Body of pancreas (tissue), 4 donors: ENCODE results near the gene ZNF341. TPM values are rescaled to one million over a fixed set of nuclear protein-coding genes. Genes with fewer than 3 reads are reported as not detected.

ENCODE experiments used
- ATAC-seq: fragments of 150-250 bp; one replicate; pipeline ENCODE4 v1.9.1; 2016
- DNase-seq, 4 donors: peaks; one replicate each; pipeline ENCODE4 v3.0.0-alpha.2; 2019
- H3K27ac ChIP-seq, 4 donors: fragments of 200-600 bp; sonication (generic); 1 replicate in 3 of 4; 2 replicates in 1 of 4; pipeline versions ENCODE4 v1.5.1 to v1.6.1; 2016 to 2019; ENCODE audit warnings: mild to moderate bottlenecking in 1 of 4, mixed read lengths in 1 of 4, moderate library complexity in 1 of 4
- H3K27me3 ChIP-seq, 2 donors: fragments of 200-600 bp; sonication (generic); one replicate each; pipeline ENCODE4 v1.6.0; 2016; ENCODE audit warnings: mild to moderate bottlenecking in 1 of 2
- H3K36me3 ChIP-seq, 2 donors: fragments of 200-600 bp; sonication (generic); replicated peaks in 1 of 2; 2 replicates each; pipeline ENCODE4 v1.5.1; 2016; ENCODE audit warnings: low read depth in 2 of 2; ENCODE audit not compliant: insufficient read depth in 1 of 2
- H3K4me1 ChIP-seq: fragments of 200-600 bp; sonication (generic); one replicate; pipeline ENCODE4 v1.6.0; 2016
- H3K4me3 ChIP-seq, 2 donors: fragments of 200-600 bp; sonication (generic); 1 replicate in 1 of 2; 2 replicates in 1 of 2; pipeline ENCODE4 v1.5.1; 2016 to 2019
- H3K9me3 ChIP-seq, 3 donors: fragments of 200-600 bp; sonication (generic); 1 replicate in 2 of 3; 2 replicates in 1 of 3; pipeline ENCODE4 v1.5.1; 2016
- POLR2A ChIP-seq, 3 donors: fragments of 450-650 bp; IDR thresholded peaks; one replicate each; pipeline ENCODE4 v1.6.1; 2016; ENCODE audit warnings: antibody characterized with exemption in 3 of 3, mild to moderate bottlenecking in 2 of 3
- WGBS, 2 donors: methylation state at CpG; one replicate each; pipeline ENCODE4 v1.1.5; 2017; 5-methylcytosine and 5-hydroxymethylcytosine counted together
- intact Hi-C: fragments of 100-400 bp; cut with DNase I; formaldehyde crosslinking; loops from one replicate; pipeline ENCODE4 v1.15.1; 2023
- total RNA-seq, 2 donors: library from RNA; depleted of rRNA; stranded (reverse); fragments of >200 nt; gene quantifications; one replicate each; pipeline ENCODE4 v1.1.0, GENCODE V29; 2016
- TF ChIP-seq, protein P1 (sequence below), 7 experiments: fragments of 450-650 bp in 4 of 7; fragments of 200-600 bp in 3 of 7; sonication (generic) in 3 of 7; IDR thresholded peaks; one replicate each; pipeline ENCODE4 v1.5.1; 2016 to 2019; ENCODE audit warnings: antibody characterized with exemption in 7 of 7

The ZNF341 gene
- total RNA-seq, 2 donors from 2014 or later: 0.33 to 0.78 TPM

DNA sequence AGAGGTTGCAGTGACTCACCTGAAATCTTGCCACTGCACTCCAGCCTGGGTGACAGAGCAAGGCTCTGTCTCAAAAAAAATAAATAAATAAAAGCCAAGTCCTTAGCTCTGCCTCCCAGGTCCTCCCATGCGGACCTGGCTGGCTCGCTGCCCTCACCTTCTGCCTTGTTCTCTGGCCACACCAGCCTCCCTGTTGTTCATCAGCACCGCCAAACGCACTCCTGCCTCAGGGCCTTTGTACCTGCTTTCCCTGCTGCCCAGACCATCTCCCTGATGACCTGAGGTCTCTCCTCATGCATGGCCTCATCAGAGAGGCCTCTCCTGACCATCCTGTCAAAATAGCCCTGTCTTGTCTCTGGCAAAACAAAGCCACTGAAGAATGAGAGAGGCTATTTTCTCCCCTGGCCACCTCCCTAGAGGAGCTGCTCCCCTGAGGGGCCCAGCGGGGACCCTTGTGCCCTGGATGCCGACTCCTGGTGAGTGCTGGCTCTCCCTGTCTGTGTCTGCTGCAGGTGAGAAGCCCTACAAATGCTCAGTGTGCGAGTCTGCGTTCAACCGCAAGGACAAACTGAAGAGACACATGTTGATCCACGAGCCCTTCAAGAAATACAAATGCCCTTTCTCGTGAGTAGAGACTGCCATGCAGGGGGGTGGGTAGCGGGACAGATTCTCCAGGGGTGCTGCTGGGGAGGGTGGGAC, 56.7 kb downstream of the ZNF341 start:
- no peak for TF ChIP-seq POLR2A (IDR thresholded peaks at IDR 0.05)
- TF ChIP-seq, protein P1, sequence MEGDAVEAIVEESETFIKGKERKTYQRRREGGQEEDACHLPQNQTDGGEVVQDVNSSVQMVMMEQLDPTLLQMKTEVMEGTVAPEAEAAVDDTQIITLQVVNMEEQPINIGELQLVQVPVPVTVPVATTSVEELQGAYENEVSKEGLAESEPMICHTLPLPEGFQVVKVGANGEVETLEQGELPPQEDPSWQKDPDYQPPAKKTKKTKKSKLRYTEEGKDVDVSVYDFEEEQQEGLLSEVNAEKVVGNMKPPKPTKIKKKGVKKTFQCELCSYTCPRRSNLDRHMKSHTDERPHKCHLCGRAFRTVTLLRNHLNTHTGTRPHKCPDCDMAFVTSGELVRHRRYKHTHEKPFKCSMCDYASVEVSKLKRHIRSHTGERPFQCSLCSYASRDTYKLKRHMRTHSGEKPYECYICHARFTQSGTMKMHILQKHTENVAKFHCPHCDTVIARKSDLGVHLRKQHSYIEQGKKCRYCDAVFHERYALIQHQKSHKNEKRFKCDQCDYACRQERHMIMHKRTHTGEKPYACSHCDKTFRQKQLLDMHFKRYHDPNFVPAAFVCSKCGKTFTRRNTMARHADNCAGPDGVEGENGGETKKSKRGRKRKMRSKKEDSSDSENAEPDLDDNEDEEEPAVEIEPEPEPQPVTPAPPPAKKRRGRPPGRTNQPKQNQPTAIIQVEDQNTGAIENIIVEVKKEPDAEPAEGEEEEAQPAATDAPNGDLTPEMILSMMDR (IDR thresholded peaks at IDR 0.05): no peak
- 96% methylated on average over 12 of the region's 12 CpGs for WGBS, 2 donors
- Histone ChIP-seq H3K9me3 (no peaks in the 10 kb centered on the region), H3K36me3 (no peaks in the 10 kb centered on the region), H3K4me3 (no peak overlapping the region), H3K27me3 (no peaks in the 10 kb centered on the region), H3K27ac (no peak overlapping the region), H3K4me1 (peaks cover 31% of the 10 kb centered on the region)
- no peak for ATAC-seq
- intact Hi-C loops: no loop called here
- peak in 1 of 4 donors; percentile 45 for DNase-seq

DNA sequence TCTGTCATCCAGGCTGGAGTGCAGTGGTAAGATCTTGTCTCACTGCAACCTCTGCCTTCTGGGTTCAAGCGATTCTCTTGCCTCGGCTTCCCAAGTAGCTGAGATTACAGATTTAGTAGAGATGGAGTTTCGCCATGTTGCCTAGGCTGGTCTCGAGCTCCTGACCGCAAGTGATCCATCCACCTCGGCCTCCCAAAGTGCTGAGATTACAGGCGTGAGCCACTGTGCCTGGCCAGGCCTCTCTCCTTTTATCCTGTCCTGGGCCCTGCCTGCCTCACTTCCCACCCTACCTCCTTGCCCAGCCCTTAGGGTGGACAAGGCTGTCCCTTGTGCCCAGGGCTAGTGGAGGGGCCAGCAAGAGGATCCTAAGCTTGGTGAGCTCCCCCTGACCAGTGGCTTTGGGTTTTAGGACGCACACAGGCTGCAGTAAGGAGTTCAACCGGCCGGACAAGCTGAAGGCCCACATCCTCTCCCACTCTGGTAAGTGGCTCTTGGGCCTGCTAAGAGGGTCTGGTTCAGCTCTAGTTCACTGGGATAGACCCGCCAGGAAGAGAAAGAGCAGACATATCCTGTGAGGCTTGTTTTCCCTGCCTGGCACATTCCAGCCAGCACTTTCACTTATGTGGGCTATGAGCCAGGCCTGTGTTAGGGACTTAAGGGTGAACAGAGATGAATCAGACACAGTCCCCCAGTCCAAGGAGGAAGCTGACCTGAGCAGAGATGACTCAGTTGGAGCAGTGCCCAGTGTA, 57.5 kb downstream of the ZNF341 start:
- intact Hi-C loops: no loop called here
- Histone ChIP-seq H3K9me3 (no peaks in the 10 kb centered on the region), H3K4me1 (peaks cover 39% of the 10 kb centered on the region), H3K27ac (peak overlapping the region; percentile 38 to 77 (median 64)), H3K36me3 (no peaks in the 10 kb centered on the region), H3K27me3 (no peaks in the 10 kb centered on the region), H3K4me3 (no peak overlapping the region)
- peak; percentile 77 for ATAC-seq
- peak; percentile 56 to 95 (median 80) for DNase-seq
- TF ChIP-seq POLR2A (IDR thresholded peaks at IDR 0.05): no peak
- TF ChIP-seq, protein P1 (IDR thresholded peaks at IDR 0.05): no peak
- WGBS, 2 donors: 84 to 85% methylated on average over 11 of the region's 11 CpGs

DNA sequence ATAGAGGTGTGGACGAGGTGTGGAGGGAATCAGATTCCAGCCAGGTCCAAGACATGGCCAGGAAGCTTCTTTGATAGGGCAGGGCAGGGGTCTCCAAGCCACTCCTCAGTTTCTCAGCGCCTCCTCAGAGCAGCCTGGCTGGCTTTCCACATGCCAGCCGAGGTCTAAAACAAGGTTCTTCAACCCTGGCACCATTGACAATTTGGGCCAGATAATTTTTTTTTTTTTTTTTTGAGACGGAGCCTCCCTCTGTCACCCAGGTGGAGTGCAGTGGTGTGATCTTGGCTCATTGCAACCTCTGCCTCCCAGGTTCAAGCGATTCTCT, 58.0 kb downstream of the ZNF341 start:
- no peak overlapping the region for H3K4me3 ChIP-seq
- ATAC-seq: no peak
- intact Hi-C loops: no loop called here
- no peaks in the 10 kb centered on the region for H3K27me3 ChIP-seq
- DNase-seq: no peak
- 63 to 66% methylated on average over 5 of the region's 5 CpGs for WGBS, 2 donors
- H3K27ac ChIP-seq: peak overlapping the region in 3 of 4 donors; percentile 64 to 77 (median 65)
- H3K36me3 ChIP-seq: no peaks in the 10 kb centered on the region
- TF ChIP-seq, protein P1 (IDR thresholded peaks at IDR 0.05): no peak
- TF ChIP-seq POLR2A (IDR thresholded peaks at IDR 0.05): no peak
- H3K4me1 ChIP-seq: peaks cover 42% of the 10 kb centered on the region
- no peaks in the 10 kb centered on the region for H3K9me3 ChIP-seq

DNA sequence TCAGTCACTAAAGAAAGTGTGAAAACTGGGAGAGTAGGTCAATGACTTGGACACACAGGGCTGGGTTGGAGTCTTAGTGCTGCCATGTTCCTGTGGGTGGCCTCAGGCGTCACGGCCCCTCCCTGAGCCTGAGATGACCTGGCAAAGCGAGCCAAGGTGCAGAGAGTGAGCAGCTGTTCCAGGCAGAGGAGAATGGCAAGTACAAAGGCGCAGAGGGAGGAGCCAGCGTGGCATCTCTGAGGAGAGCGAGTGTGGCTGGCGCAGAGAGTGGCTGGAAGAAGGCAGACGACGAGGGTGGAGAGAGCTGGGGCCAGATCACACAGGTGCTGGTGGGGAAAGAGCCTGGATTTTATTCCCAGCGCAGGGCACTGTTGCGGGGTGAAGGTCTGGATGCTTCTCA, 58.8 kb downstream of the ZNF341 start:
- Histone ChIP-seq H3K4me1 (peaks cover 50% of the 10 kb centered on the region), H3K27me3 (no peaks in the 10 kb centered on the region), H3K4me3 (no peak overlapping the region), H3K9me3 (no peaks in the 10 kb centered on the region), H3K27ac (peak overlapping the region in 3 of 4 donors; percentile 62 to 77 (median 64)), H3K36me3 (no peaks in the 10 kb centered on the region)
- DNase-seq (peak; percentile 66 to 90 (median 80)), ATAC-seq (peak; percentile 70)
- intact Hi-C loops: no loop called here
- TF ChIP-seq, protein P1 (IDR thresholded peaks at IDR 0.05): no peak
- no peak for TF ChIP-seq POLR2A (IDR thresholded peaks at IDR 0.05)
- WGBS, 2 donors: 36 to 59% methylated on average over 11 of the region's 11 CpGs
